GM12872 (cell line): ENCODE measurements around the gene COL8A2.

Experiments used
- CTCF ChIP-seq: IDR thresholded peaks from 3 replicates; pipeline ENCODE4 v1.5.1; 2011; ENCODE audit warnings: low read depth, mild to moderate bottlenecking, low read length, moderate library complexity; ENCODE audit not compliant: insufficient read depth

COL8A2 gene

GRCh38 chr1:36150296-36151133 lies 25.5 kb upstream of the COL8A2 start:
- TF ChIP-seq CTCF = no peak

GRCh38 chr1:36149973-36150295 lies 24.9 kb upstream of the COL8A2 start:
- TF ChIP-seq CTCF = no peak

- TF ChIP-seq CTCF = peak; percentile 96
Measured at GRCh38 chr1:36149237-36149972, 24.4 kb upstream of the COL8A2 start, which contains the start of gene TRAPPC3. Gene TRAPPC3, minus strand, starts transcription at chr1:36149486. Its CDS starts 108 bp downstream, at chr1:36149378.

- no peak for TF ChIP-seq CTCF
Measured at GRCh38 chr1:36148821-36149236, 23.8 kb upstream of the COL8A2 start.

GRCh38 chr1:36144413-36144812 lies 19.4 kb upstream of the COL8A2 start:
- no peak for TF ChIP-seq CTCF

- TF ChIP-seq CTCF = no peak
Measured at GRCh38 chr1:36143424-36143823, 18.4 kb upstream of the COL8A2 start.

GRCh38 chr1:36142121-36142520 lies 17.1 kb upstream of the COL8A2 start:
- no peak for TF ChIP-seq CTCF
